GM18507 (cell line): Measurements from ENCODE around the gene CRYBB3.

Experiments
- DNase-seq: peaks from one replicate; pipeline ENCODE4 v3.0.0; 2011; ENCODE audit warnings: low read depth; ENCODE audit not compliant: insufficient read length; ENCODE audit errors: extremely low spot score
- FAIRE-seq: peaks from 2 replicates; lab custom pipeline; 2011; peaks lifted over from hg19 to GRCh38; lab: Jason Lieb, UNC

The CRYBB3 gene

DNA sequence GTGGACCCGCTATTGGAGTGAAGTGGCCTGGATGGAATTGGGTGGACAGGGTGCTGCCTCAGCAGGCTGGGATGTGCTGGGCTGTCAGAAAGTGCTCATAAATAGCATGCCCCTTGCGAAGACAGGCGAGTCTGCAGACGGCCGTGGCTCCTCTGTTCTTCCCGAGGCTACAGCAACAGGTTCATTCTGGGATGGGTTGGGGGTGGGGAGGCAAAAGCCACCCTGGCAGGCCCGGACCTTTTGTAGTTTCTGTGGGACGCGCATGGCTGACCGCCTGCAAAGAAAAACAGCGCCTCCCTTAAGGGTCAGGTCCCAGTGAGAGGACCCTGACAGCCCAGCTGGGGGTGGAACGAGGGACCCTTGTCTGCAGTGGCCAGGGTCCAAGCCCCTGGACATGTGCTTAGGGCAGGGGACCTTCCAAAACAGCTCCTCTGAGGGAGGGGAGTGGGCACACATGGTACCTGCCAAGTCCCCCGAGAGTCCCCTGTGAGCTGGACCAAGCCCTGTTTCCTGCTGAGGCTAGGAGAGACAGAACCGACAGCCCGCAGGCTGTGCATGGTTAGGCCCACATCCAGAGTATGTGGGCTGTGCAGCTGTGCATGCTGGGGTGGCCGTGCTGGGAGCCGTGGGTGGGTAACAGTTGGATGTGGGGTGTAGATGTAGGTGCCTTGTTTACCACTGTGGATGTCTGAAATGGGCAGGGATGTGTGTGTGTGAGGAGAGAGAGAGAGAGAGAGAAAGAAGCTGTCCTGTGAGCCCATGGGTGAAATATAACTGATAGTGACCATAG, at the start of gene CRYBB3:
Gene CRYBB3, plus strand, starts transcription at position 128 of the 790 bp plus-strand sequence. CDS start 1,539 bp downstream, outside the sequence.
- no peak for FAIRE-seq
- no peak for DNase-seq

DNA sequence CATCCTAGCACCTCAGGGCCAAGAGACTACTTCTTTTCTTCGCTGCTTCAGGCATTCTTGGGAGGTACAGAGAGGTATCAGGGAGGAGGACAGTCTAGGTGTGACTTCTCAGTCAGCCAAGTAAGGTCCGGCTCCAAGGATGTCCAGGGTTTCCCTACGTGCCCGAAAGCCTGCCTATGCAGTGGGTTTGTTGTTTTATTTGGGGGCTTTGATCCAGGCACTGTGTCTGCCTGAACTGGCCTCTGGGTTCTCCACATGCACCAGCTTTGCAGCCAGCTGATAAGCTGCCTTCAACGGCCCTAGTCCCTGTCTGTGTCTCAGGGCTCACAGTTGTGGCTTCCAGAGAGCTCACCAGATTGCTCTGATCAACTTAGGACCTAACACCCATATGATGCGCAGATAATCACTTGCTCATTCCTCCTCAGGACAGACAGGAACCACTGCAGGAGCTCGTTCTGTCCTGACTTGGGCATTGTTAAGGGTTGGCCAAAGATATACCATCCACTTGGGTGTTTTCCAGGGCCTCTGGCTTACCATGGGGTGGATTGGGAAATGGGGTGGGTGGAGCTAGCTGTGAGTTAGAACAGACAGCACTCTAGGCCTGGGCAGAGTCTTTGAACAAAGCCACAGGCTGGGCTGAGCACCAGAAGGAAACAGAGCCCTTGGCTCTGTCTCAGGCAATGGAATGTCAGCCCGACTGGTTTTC, 45.5 kb upstream of the CRYBB3 start:
- no peak for FAIRE-seq

DNA sequence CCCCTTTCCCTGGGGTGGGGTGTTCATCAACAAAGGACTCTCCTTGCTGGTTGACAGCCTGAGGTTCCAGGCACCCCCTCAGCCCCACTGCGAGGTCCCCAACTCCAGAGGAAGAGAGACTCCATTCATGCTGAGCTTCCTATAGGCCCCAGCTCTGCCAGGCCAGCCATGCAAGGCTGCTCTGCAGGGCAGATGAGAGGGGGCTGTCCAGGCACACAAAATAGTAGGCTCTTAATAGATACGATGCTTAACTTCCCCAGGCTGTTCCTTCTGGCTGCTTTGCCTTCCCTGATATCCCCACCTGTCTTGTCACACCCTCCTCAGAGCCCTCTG, 45.0 kb upstream of the CRYBB3 start:
- no peak for FAIRE-seq
- no peak for DNase-seq

More for the DNA sequence above, 45.5 kb upstream of the CRYBB3 start:
- DNase-seq: no peak

DNA sequence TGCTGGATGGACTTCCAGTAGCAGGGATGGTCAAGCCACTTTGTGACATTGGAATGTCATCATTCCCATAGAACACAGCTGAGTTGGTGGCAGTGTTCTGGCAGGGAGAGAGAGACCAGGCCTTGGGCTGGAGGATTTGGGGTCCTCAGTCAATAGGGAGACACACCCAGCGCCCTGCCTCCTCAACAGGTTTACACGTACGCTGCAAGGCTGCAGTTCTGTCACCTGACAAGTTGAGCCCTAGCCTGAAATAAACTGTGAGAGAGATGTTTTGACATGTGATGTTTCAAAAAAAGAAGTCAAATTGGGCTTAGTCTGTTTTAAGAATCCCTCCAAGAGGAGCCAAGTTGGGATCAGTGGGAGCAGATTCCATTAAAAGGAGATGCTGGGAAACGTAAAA, 42.9 kb upstream of the CRYBB3 start:
- FAIRE-seq (no peak), DNase-seq (no peak)

DNA sequence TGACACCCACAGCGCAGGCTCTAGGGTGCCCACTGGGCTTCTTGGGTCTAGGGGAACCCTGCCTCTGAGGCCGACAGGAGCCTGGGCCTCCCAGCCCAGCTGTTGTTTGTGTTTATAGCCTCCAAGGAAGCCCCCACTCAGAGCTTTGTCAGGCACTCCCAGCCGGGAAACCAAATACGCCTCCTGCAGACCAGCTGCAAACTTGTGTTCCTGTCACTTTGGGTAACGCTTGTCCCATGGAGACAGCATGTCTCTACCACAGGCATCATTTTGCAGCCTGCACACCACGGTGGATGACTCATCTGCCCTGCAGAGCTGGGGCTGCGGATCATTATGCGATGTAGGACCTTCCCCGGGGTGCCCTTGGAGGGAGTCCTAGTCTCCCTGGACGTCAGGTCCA, 40.6 kb upstream of the CRYBB3 start:
- FAIRE-seq: no peak

DNA sequence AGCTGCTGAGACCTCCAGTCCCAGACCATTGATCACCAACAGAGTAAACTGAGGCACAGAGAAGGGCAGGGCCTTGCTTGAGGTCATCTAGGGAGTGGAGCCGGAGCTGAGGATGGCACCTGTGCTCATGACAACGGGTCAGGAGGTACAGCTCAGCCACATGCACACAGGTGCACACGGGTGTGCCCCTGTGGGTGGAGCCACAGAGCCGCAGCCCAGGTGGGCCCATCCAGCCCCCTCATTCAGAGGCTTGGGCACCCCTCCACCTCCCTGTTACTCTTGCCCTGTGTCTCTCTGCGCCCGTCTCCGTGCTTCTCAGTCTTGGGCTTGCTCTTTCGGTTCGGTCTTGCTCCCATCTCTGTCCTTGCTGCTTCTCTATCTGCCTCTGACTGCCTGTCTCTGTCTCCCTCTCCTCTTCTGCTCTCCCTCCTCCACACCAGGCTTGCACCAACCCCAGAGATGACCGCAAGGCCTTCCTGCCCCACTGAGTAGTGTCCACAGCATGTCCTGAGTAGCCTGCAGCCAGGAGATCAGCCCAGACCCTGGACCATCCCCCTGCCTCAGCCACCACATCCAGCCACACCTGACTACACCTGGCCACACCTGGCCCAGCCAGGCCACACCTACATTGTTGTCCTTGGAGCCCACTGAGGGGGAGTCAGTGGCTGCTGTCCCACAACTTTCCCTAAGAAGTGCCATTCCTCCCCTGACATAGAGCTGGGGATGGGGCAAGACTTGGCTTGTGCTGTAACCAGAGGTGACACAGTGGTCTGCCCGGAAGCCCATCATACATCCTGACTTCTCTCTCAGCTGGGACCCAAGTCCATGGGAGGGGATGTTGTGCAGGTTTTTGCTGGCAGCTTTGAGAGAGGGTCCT, 39.3 kb upstream of the CRYBB3 start:
- FAIRE-seq (no peak), DNase-seq (no peak)

More for the DNA sequence above, 40.6 kb upstream of the CRYBB3 start:
- no peak for DNase-seq

DNA sequence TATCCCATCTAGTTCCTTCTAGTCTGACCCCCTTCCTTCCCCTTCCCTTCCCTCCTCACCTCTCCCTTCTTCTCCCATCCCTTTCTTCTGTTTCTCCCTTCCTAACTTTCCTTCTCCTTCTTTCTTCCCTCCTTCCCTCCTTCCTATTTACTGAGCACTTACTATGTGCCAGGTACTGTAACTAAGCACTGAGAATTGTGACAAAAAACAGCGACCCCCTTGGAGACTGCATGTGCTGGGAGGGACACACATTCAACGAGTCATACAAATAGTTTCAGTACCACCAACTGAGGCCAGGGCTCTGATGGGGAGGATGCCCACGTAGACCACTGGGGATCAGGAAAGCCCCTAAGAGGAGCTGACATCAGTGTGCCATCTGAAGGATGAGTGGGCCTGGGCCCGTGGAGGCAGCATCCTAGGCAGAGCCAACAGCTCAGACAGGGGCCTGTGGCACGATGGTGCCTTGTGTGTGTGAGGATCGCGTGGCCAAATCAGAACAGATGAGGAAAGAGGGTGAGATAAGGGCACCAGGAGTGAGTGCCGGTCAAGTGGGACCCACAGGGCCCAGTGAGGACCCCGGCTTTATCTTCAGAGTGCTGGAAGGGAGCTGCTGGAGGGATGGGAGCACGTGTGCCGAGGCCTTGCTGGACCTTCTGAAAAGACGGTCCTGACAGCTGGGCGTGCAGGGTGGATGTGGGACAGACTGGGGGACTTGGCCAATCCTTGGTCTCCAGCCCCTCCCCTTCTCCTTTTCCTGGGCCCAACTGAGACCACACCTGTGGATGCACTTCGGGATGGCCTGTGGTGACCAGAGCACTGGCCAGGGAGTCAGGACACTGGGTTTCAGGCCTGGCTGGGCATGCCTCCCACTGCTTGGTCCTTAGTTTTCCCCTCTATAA, 38.4 kb upstream of the CRYBB3 start:
- FAIRE-seq (no peak), DNase-seq (no peak)

DNA sequence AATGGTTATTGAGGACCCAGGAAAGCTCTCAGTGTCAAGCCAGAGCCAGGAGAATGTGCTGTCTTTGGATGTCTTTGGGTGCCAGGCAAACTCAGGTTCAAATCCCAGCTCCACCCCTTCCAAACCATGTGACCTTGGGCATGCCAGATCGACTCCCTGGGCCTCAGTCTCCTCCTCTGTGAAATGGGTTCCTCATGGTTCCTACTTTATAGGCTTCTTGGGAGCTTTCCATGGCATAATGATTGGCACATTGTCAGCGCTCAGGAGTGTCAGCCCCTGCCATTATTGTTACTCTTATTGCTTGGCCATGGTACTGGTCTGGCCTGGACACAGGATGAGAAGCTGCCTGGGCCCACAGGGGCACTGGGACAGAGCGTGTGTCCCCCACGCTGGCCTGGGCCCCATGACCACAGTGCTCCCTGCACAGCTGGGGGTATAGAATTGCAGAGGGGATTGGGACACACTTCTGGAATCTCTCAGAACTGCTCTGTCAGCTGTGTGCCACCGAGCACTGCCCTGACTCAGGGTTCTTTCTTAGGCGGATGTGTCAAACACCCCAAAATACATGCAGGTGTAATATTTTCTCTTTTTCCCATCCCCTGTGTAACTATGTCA, 37.6 kb upstream of the CRYBB3 start:
- FAIRE-seq: no peak
- DNase-seq: no peak

DNA sequence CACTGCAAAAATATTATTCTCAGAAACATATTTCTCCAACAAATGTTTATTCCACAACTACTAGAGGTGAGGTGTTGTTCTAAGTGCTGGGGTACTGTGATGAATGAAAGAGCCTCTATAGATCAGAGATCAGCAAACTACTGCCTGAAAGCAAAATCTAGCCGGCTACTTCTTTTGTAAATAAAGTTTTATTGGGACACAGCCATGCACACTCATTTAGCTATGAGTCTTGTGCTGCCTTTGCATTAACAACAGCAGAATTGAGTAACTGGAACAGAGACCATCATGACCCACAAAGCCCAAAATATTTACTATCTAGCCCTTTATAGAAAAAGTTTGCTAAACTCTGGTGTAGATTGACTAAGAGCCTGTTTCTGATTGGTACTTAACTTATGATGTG, 37.1 kb upstream of the CRYBB3 start:
- FAIRE-seq (no peak), DNase-seq (no peak)

DNA sequence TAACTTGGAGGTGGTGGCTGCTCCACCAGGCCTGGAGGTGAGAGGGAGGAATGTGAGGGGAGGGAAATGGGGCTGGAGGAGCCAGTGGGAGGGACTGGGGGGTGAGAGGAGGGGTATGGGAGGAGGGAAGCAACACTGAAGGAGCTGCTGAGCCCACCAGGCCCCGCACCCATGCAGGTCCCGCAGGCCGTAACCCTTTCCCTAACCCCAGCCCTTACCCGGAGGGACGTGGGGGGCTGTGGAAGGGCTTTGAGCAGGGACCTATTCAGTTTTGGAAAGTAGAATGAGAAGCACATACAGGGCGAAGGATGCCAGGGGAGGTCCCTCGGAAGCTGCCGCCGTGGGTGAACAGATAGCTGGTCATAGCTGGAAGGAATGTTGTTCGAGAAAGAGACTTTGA, 33.9 kb upstream of the CRYBB3 start:
- FAIRE-seq: no peak
- DNase-seq: no peak

DNA sequence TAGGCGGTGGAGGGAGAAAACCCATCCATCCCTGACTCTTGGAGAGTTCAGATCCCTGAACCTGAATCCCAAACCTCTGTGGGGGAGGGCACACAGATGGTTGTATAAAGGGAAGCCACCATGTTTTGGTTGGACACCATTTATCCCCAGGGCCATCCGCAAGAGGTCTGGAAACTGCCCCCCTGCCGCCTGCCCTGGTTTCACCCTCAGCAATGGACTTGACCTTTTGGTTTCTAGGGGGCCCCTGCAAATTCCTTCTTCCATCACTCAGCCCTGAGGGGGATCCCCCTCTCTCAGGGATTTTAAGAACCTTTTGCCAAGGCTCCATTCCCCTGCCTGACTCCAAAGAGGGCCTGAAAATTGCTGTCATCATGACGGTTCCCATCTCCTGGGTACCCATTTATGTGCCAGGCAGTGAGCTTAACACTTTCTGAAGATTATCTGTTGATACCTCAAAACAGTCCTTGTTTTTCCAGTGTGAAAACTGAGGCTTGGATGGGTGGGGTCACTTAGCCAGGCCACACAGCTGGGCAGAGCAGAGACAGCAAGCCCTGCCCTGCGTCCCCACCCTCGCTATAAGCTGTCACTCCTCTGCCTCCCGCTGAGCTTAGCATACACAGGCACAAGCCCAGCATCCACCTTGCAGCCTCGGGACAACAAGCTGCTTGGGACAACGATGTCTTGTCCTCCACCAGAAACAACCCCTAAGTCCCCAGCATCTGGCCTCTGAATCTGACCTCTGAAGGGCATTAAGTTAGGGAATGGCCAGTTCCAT, 33.2 kb upstream of the CRYBB3 start:
- DNase-seq (no peak), FAIRE-seq (no peak)

DNA sequence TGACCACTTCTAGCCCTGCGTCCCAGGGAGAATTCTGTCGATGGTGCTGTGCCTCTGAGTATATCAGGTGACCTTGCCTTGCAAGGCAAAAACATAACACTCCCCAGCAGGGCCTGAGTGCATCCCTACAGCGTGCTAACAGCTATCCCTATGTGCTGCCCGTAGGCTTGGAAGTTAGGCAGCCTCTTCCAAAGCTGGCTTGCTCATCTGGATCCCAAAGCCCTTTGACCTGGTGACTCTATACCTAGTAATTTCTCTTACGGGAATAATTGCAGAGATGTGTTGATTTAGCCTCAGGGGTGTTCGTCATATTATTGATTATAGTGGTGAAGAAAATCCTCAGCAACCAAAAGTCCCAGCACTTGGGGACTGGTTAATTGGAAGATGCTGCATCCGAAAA, 32.6 kb upstream of the CRYBB3 start:
- DNase-seq (no peak), FAIRE-seq (no peak)

DNA sequence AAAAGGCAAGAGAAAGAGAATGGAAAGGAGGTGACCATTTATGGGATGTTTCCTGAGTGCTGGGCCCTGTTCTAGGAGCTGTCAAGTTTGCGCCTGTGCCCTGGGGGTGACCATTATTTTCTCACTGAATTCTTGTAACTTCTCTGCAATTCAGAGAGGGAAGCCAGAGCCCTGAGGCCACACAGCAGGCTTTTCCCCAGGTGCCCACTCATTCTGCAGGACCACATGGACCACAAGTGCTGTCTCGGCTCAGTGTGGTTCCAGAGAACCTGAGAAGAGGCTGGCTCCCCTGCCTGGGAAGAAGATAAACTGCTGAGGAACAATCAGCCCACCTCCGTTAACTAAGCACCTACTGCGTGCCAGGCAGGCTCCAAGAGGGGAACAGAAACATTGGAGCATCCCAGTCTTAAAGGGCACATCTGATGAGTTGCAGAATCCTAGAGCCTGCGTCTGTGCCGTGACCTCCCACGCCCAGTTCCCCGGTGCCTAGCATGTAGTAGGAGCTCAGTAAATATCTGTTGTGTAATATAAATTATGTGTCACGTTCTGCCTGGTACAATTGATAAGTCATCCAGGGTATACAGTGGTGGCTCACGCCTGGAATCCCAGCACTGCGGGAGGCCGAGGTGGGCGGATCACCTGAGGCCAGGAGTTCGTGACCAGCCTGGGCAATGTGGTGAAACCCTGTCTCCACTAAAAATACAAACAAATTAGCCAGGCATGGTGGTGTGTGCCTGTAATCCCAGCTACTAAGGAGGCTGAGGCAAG, 31.6 kb upstream of the CRYBB3 start:
- FAIRE-seq (no peak), DNase-seq (no peak)

DNA sequence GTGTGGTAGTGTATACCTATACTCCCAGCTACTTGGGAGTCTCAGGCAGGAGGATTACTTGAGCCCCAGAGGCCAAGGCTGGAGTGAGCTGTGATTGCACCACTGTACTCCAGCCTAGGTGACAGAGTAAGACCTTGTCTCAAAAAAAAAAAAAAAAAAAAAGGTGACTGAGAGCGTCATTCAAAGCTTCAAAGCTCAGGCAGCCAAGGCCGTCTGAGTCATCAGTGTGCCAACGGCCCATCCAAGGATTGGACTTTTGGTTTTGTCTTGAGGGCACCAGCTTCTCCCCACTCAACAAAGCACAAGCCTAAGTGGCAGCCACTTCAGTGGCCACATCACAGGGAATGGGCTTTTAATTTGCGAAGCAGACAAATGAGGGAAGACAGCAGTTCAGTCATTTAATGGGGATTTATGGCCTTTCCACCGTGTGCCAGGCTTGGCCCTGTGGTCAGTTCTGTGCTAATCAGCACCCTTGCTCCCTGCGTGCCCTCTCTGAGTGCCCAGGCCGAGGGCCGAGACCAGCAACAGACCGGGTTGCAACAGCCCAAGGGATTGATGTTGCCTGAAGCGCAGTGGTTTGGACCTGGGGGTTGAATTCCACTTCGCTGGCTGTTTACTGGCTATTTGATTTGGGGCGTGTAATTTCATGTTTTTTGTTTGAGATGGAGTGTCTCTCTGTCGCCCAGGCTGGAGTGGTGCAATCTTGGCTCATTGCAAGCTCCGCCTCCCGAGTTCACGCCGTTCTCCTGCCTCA, 30.2 kb upstream of the CRYBB3 start:
- FAIRE-seq: no peak

DNA sequence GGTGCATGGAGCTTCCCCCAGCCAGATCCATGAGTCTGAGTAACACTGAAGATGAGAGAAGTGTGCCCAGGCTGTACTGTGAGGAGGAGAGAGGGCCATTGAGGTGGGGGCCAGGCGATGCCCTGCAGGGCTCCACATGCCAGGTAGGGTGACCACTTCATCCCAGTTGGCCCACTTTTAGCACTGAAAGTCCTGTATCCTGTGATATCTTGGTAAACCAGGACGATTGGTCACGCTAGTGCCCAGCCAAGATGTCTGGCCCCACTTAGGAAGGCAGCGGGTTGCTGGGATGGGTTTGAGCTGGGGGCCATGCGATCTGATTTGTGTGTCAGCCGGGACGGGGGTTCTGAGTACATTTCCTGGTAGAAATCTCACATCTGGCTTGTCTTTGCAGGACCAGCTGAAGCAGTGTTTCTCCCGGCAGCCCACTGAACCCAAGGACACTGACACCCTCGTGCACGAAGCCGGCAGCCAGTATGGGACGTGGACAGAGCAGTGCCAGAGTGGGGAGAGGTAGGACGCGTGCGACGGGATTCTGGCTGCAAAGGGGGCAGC, 29.2 kb upstream of the CRYBB3 start:
- no peak for DNase-seq
- FAIRE-seq: no peak

More for the DNA sequence above, 30.2 kb upstream of the CRYBB3 start:
- no peak for DNase-seq

DNA sequence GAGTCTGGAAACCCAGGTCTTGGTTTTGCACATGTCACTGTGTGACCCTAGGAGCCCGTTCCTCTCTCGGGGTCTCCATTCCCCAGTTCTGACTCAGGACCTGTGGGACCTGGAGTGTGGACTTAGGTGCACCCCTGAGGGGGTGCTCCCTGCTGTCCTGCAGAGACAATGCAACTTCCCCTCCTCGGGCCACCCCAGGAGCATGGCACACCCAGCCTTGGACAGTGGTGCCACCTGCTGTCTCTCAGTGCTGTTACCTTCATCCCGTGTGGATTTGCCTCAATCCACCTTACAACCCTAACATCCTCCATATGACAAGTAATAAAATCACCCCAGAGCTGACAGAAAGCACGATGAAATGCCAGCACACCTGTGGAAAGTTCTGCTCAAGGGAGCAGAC, 27.5 kb upstream of the CRYBB3 start:
- DNase-seq (no peak), FAIRE-seq (peak; percentile 42)
